Astrocyte (in vitro differentiated cells and primary cell): ENCODE measurements around the gene TMEM119.

Experiments used
- EZH2 ChIP-seq: IDR thresholded peaks from 2 replicates; pipeline ENCODE4 v1.6.1; 2012; ENCODE audit warnings: mild to moderate bottlenecking, low read length, inconsistent platforms; ENCODE audit not compliant: insufficient read depth
- TF ChIP-seq, protein P1 (sequence below): IDR thresholded peaks from 2 replicates; pipeline ENCODE4 v1.5.1; 2011; ENCODE audit warnings: low read depth, mild to moderate bottlenecking, inconsistent platforms, low read length, moderate library complexity; ENCODE audit not compliant: insufficient read depth

GRCh38 chr12:108604208-108604941 lies 6.5 kb upstream of the TMEM119 start:
- TF ChIP-seq, protein P1, sequence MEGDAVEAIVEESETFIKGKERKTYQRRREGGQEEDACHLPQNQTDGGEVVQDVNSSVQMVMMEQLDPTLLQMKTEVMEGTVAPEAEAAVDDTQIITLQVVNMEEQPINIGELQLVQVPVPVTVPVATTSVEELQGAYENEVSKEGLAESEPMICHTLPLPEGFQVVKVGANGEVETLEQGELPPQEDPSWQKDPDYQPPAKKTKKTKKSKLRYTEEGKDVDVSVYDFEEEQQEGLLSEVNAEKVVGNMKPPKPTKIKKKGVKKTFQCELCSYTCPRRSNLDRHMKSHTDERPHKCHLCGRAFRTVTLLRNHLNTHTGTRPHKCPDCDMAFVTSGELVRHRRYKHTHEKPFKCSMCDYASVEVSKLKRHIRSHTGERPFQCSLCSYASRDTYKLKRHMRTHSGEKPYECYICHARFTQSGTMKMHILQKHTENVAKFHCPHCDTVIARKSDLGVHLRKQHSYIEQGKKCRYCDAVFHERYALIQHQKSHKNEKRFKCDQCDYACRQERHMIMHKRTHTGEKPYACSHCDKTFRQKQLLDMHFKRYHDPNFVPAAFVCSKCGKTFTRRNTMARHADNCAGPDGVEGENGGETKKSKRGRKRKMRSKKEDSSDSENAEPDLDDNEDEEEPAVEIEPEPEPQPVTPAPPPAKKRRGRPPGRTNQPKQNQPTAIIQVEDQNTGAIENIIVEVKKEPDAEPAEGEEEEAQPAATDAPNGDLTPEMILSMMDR, result no peak
- no peak for TF ChIP-seq EZH2
